Fibroblast of lung (primary cell): Measurements from ENCODE around the gene IGF1R. TPM values are rescaled to one million over a fixed set of nuclear protein-coding genes. Genes with fewer than 3 reads are reported as not detected.

Source experiments
- DNase-seq, 2 donors: peaks; one replicate each; pipeline versions ENCODE4 v3.0.0 to v3.0.0-alpha.2; 2010; ENCODE audit warnings: low read depth in 2 of 2
- H2AFZ ChIP-seq: 2 replicates; pipeline ENCODE4 v1.5.1; 2012; ENCODE audit warnings: low read length, control low read depth, inconsistent platforms
- H3K27ac ChIP-seq: 2 replicates; pipeline ENCODE4 v1.5.1; 2011; ENCODE audit warnings: low read length, control low read depth; ENCODE audit not compliant: insufficient read depth
- H3K27me3 ChIP-seq: 2 replicates; pipeline ENCODE4 v1.5.1; 2011; ENCODE audit warnings: mild to moderate bottlenecking, low read length; ENCODE audit not compliant: control insufficient read depth, insufficient read depth
- H3K36me3 ChIP-seq: 2 replicates; pipeline ENCODE4 v1.5.1; 2011; ENCODE audit warnings: low read length; ENCODE audit not compliant: control insufficient read depth, insufficient read depth
- H3K4me1 ChIP-seq: 2 replicates; pipeline ENCODE4 v1.5.1; 2011; ENCODE audit warnings: low read length; ENCODE audit not compliant: control insufficient read depth, insufficient read depth; ENCODE audit errors: extremely low read depth
- H3K4me2 ChIP-seq: 2 replicates; pipeline ENCODE4 v1.5.1; 2011; ENCODE audit warnings: low read length, control low read depth; ENCODE audit not compliant: insufficient read depth; ENCODE audit errors: extremely low read depth
- H3K4me3 ChIP-seq, 4 experiments: fragments of 200-600 bp in 1 of 4; sonication (generic) in 1 of 4; replicated peaks in 1 of 4; 2 replicates each; pipeline ENCODE4 v1.5.1; 2011 to 2016; ENCODE audit warnings: low read length in 4 of 4, low read depth in 3 of 4, mild to moderate bottlenecking in 3 of 4, control low read depth in 2 of 4, inconsistent platforms in 1 of 4, mixed read lengths in 1 of 4; ENCODE audit not compliant: insufficient read depth in 1 of 4; ENCODE audit errors: control extremely low read depth in 1 of 4
- H3K79me2 ChIP-seq: 2 replicates; pipeline ENCODE4 v1.5.1; 2012; ENCODE audit warnings: mild to moderate bottlenecking, low read length, inconsistent platforms; ENCODE audit not compliant: control insufficient read depth, insufficient read depth
- H3K9ac ChIP-seq: 2 replicates; pipeline ENCODE4 v1.5.1; 2011; ENCODE audit warnings: mild to moderate bottlenecking, low read length, control low read depth; ENCODE audit not compliant: insufficient read depth
- H3K9me3 ChIP-seq: 2 replicates; pipeline ENCODE4 v1.5.1; 2012; ENCODE audit warnings: low read depth, low read length; ENCODE audit not compliant: control insufficient read depth, insufficient read depth
- H4K20me1 ChIP-seq: 2 replicates; pipeline ENCODE4 v1.5.1; 2011; ENCODE audit warnings: low read length; ENCODE audit not compliant: control insufficient read depth, insufficient read depth; ENCODE audit errors: extremely low read depth
- EZH2 ChIP-seq: IDR thresholded peaks from 2 replicates; pipeline ENCODE4 v1.5.1; 2012; ENCODE audit warnings: low read length, control low read depth, mild to moderate bottlenecking; ENCODE audit errors: missing control alignments
- polyA plus RNA-seq, 2 donors: library from polyadenylated mRNA; depleted of rRNA in 1 of 2; stranded (reverse) in 1 of 2; unstranded in 1 of 2; fragments of >200 nt; gene quantifications; 2 replicates each; pipeline ENCODE4 v1.2.1, GENCODE V29; 2011 to 2012; ENCODE audit warnings: missing spikeins in 1 of 2
- total RNA-seq: library from RNA; depleted of rRNA; stranded (reverse); fragments of >200 nt; gene quantifications from 2 replicates; pipeline ENCODE4 v1.2.1, GENCODE V29; 2014
- TF ChIP-seq, protein P1 (sequence below), 2 donors: IDR thresholded peaks in 1 of 2; conservative IDR thresholded peaks in 1 of 2; 1 replicate in 1 of 2; 2 replicates in 1 of 2; pipeline ENCODE4 v1.5.1; 2011 to 2012; ENCODE audit warnings: low read length in 2 of 2, control low read depth in 1 of 2, inconsistent platforms in 1 of 2, low read depth in 1 of 2, mild to moderate bottlenecking in 1 of 2

Gene IGF1R
- total and polyA plus RNA-seq, 2 donors (not counting 1 experiment from before 2014, with no cell fraction given): 14.6 to 28.6 TPM

DNA sequence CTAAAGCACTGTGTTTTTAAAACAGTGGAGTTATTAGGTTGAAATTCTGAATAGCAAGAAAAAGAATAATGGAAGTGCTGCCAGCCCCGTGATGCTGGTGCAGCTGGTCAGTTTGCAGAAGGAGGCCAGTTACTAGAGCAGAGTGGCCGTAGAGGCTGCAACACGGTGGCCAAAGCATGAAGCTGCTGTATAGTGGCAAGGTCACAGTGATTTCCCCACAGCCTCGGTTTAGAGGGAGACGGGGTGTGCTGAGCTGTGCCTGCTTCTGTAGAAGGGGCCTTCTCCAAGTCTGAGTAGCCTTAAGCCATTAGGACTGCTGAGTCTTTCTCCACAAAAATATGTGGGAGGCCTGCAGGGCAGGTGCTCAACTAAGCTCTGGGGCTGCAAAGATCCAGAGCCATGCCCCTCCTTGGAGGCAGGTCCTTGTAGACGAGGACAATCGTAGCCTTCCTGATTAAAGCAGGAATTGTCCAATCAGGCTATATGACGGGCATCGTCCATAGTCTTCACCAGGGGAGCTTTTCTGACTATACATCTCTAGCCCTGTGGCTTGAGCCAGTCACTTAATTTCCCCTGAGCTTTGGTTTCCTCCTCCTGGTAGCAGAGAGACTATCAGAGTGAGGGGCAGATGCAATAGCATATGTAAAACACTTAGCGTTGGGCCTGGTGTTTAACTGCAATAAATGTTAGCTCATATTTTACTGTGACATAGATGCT is 207.6 kb downstream of the IGF1R start:
- no peak overlapping the region for H3K9ac ChIP-seq
- H3K4me1 ChIP-seq: peaks cover 33% of the 10 kb centered on the region
- no peaks in the 10 kb centered on the region for H3K36me3 ChIP-seq
- peak overlapping the region; percentile 6 for H3K4me2 ChIP-seq
- H3K79me2 ChIP-seq: peaks cover 37% of the 10 kb centered on the region
- H2AFZ ChIP-seq: no peak overlapping the region
- DNase-seq: no peak
- no peak overlapping the region for H3K4me3 ChIP-seq
- no peaks in the 10 kb centered on the region for H3K27me3 ChIP-seq
- H3K27ac ChIP-seq: peak overlapping the region; percentile 47
- H4K20me1 ChIP-seq: no peaks in the 10 kb centered on the region
- no peaks in the 10 kb centered on the region for H3K9me3 ChIP-seq
- TF ChIP-seq EZH2: no peak
- TF ChIP-seq, protein P1, sequence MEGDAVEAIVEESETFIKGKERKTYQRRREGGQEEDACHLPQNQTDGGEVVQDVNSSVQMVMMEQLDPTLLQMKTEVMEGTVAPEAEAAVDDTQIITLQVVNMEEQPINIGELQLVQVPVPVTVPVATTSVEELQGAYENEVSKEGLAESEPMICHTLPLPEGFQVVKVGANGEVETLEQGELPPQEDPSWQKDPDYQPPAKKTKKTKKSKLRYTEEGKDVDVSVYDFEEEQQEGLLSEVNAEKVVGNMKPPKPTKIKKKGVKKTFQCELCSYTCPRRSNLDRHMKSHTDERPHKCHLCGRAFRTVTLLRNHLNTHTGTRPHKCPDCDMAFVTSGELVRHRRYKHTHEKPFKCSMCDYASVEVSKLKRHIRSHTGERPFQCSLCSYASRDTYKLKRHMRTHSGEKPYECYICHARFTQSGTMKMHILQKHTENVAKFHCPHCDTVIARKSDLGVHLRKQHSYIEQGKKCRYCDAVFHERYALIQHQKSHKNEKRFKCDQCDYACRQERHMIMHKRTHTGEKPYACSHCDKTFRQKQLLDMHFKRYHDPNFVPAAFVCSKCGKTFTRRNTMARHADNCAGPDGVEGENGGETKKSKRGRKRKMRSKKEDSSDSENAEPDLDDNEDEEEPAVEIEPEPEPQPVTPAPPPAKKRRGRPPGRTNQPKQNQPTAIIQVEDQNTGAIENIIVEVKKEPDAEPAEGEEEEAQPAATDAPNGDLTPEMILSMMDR (conservative IDR thresholded peaks at IDR 0.05 in 1 of 2, IDR thresholded peaks at IDR 0.05 in 1 of 2; ENCODE audit: low read depth in 1 of 2, low read length in 2 of 2): no peak

DNA sequence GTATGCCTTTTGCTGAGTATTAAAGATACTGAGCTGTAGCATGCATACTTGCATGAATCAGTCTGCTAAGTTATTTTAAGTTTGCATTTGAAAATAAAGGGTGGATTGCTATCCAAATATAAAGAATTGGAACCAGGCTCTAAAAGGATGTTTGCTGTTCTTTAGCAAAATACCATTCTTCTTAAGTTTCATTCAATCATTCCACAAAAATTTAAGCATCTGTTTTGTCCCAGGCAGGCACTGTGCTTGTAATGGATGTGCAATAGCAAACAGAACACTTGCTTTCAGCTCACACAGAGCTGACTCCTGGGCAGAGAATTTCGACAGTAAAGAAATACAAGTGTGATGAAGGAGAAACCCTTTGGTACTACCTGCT is 208.2 kb downstream of the IGF1R start:
- Histone ChIP-seq H3K4me2 (peak overlapping the region; percentile 6), H4K20me1 (no peaks in the 10 kb centered on the region), H3K36me3 (no peaks in the 10 kb centered on the region), H3K4me3 (no peak overlapping the region), H3K4me1 (peaks cover 28% of the 10 kb centered on the region), H3K79me2 (peaks cover 37% of the 10 kb centered on the region), H3K9me3 (no peaks in the 10 kb centered on the region), H3K27me3 (no peaks in the 10 kb centered on the region), H3K27ac (peak overlapping the region; percentile 47), H3K9ac (no peak overlapping the region), H2AFZ (no peak overlapping the region)
- peak; percentile 93 to 94 for DNase-seq
- TF ChIP-seq EZH2: no peak
- TF ChIP-seq, protein P1 (conservative IDR thresholded peaks at IDR 0.05 in 1 of 2, IDR thresholded peaks at IDR 0.05 in 1 of 2; ENCODE audit: low read depth in 1 of 2, low read length in 2 of 2): no peak

DNA sequence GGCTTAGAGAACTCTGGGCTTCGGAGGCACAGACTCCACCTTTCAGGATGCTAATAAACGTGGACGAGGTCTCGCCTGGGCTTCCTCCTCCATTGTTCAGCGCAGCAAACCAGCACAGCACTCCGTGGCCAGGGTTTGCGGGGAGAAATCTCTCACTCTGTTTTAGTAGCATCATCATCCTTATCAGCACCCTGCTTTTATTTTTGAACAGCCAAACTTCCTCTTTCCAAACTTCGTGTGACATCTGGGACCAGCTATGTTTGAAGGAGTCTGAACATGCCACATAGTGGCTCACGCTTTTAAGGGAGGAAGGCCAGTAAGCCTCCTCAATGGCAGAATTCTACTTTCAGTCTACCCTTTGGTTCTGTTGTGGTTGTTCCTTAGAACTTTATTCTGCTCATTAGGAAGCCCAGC is 210.3 kb downstream of the IGF1R start:
- no peak for DNase-seq
- no peaks in the 10 kb centered on the region for H3K9me3 ChIP-seq
- H3K4me2 ChIP-seq: no peak overlapping the region
- no peak overlapping the region for H3K27ac ChIP-seq
- no peak overlapping the region for H3K9ac ChIP-seq
- no peaks in the 10 kb centered on the region for H4K20me1 ChIP-seq
- TF ChIP-seq, protein P1 (conservative IDR thresholded peaks at IDR 0.05 in 1 of 2, IDR thresholded peaks at IDR 0.05 in 1 of 2; ENCODE audit: low read depth in 1 of 2, low read length in 2 of 2): no peak
- TF ChIP-seq EZH2: no peak
- H2AFZ ChIP-seq: no peak overlapping the region
- no peak overlapping the region for H3K4me3 ChIP-seq
- H3K36me3 ChIP-seq: no peaks in the 10 kb centered on the region
- H3K27me3 ChIP-seq: no peaks in the 10 kb centered on the region
- H3K79me2 ChIP-seq: peaks cover 35% of the 10 kb centered on the region
- peaks cover 27% of the 10 kb centered on the region for H3K4me1 ChIP-seq
